Measurements from ENCODE around the gene CDNF. TPM values are rescaled to one million over a fixed set of nuclear protein-coding genes. Genes with fewer than 3 reads are reported as not detected.

Gene CDNF
- polyA plus RNA-seq, 1 of the 3 experiments (the other 2 are of a cell fraction) = 1.2 TPM

- no peak overlapping the region for H3K9ac ChIP-seq
- H3K27ac ChIP-seq (ENCODE audit: low read depth in 2 of 2, low read length in 1 of 2) = no peak overlapping the region
- no peak overlapping the region for H3K4me3 ChIP-seq (ENCODE audit: low read depth in 2 of 2, low read length in 1 of 2)
- no peak overlapping the region for H2AFZ ChIP-seq (ENCODE audit: low read depth)
- H3K9me3 ChIP-seq = no peaks in the 10 kb centered on the region
- H3K36me3 ChIP-seq (replicated peaks in 1 of 2; ENCODE audit: control insufficient read depth in 1 of 2, insufficient read depth in 2 of 2, low read length in 1 of 2) = no peaks in the 10 kb centered on the region
- H3K27me3 ChIP-seq (ENCODE audit: insufficient read depth) = no peaks in the 10 kb centered on the region
- no peaks in the 10 kb centered on the region for H3K4me1 ChIP-seq (ENCODE audit: control insufficient read depth in 1 of 2, insufficient read depth in 2 of 2, low read depth in 1 of 2, low read length in 1 of 2)
- no peak for TF ChIP-seq YY1 (IDR thresholded peaks at IDR 0.05; ENCODE audit: low read depth)
- no peak for TF ChIP-seq TAF1 (IDR thresholded peaks at IDR 0.05; ENCODE audit: borderline replicate concordance, low read depth, low read length)
- POLR2A ChIA-PET = no interaction called here
- CTCF ChIA-PET = interaction anchor here (0.8 to 3.3 kb wide), 4 partner anchors 10 to 312 kb away, joined by 3 to 13 read pairs (median 6); no protein-coding TSS in a partner anchor
- no peak for DNase-seq
- no peak overlapping the region for H3K4me2 ChIP-seq
- no peaks in the 10 kb centered on the region for H3F3A ChIP-seq (replicated peaks; ENCODE audit: insufficient read depth)
- H4K20me1 ChIP-seq (ENCODE audit: insufficient read depth) = no peaks in the 10 kb centered on the region
- WGBS (ENCODE audit: low lambda C conversion rate) = 74% methylated on average over 9 of the region's 9 CpGs
- no peaks in the 10 kb centered on the region for H3K79me2 ChIP-seq (ENCODE audit: insufficient read depth)
- no peaks in the 10 kb centered on the region for H3K9me2 ChIP-seq
Observed at GRCh38 chr10:14810969-14811953, 26.6 kb downstream of the CDNF start.

- no peak overlapping the region for H3K9ac ChIP-seq
- no peak overlapping the region for H3K4me2 ChIP-seq
- ChIA-PET POLR2A (no interaction called here), CTCF (no interaction called here)
- H2AFZ ChIP-seq (ENCODE audit: low read depth) = no peak overlapping the region
- H3K4me3 ChIP-seq (ENCODE audit: low read depth in 2 of 2, low read length in 1 of 2) = no peak overlapping the region
- H3K27ac ChIP-seq (ENCODE audit: low read depth in 2 of 2, low read length in 1 of 2) = no peak overlapping the region
- H3K9me2 ChIP-seq = no peaks in the 10 kb centered on the region
- no peaks in the 10 kb centered on the region; a peak in 1 of 4 replicates for H3K4me1 ChIP-seq (ENCODE audit: control insufficient read depth in 1 of 2, insufficient read depth in 2 of 2, low read depth in 1 of 2, low read length in 1 of 2)
- DNase-seq = no peak
- no peaks in the 10 kb centered on the region for H3K79me2 ChIP-seq (ENCODE audit: insufficient read depth)
- no peaks in the 10 kb centered on the region for H3F3A ChIP-seq (replicated peaks; ENCODE audit: insufficient read depth)
- H3K27me3 ChIP-seq (ENCODE audit: insufficient read depth) = no peaks in the 10 kb centered on the region; the same call in 1 of the 2 replicates
- WGBS (ENCODE audit: low lambda C conversion rate) = 53% methylated on average over 3 of the region's 3 CpGs
- no peaks in the 10 kb centered on the region for H3K9me3 ChIP-seq
- no peaks in the 10 kb centered on the region for H4K20me1 ChIP-seq (ENCODE audit: insufficient read depth)
- H3K36me3 ChIP-seq (replicated peaks in 1 of 2; ENCODE audit: control insufficient read depth in 1 of 2, insufficient read depth in 2 of 2, low read length in 1 of 2) = no peaks in the 10 kb centered on the region
- no peak for TF ChIP-seq FOSL2 (IDR thresholded peaks at IDR 0.05; ENCODE audit: borderline replicate concordance, low read depth)
- no peak for TF ChIP-seq RFX5 (IDR thresholded peaks at IDR 0.05; ENCODE audit: low read length)
- TF ChIP-seq NRF1 (IDR thresholded peaks at IDR 0.05; ENCODE audit: low read depth, low read length) = no peak
- no peak for TF ChIP-seq PBX3 (IDR thresholded peaks at IDR 0.05)
- TF ChIP-seq MAX (IDR thresholded peaks at IDR 0.05; ENCODE audit: low read depth) = no peak
- TF ChIP-seq POLR2AphosphoS5 (IDR thresholded peaks at IDR 0.05; ENCODE audit: low read depth, low read length) = no peak
- TF ChIP-seq NFIC (IDR thresholded peaks at IDR 0.05; ENCODE audit: borderline replicate concordance) = no peak
- no peak for TF ChIP-seq MEF2A (IDR thresholded peaks at IDR 0.05; ENCODE audit: borderline replicate concordance, low read depth)
- TF ChIP-seq JUND (IDR thresholded peaks at IDR 0.05) = no peak
- TF ChIP-seq RXRA (IDR thresholded peaks at IDR 0.05; ENCODE audit: borderline replicate concordance, low read depth) = no peak
- TF ChIP-seq USF1 (IDR thresholded peaks at IDR 0.05; ENCODE audit: borderline replicate concordance, low read depth) = no peak
- TF ChIP-seq TAF1 (IDR thresholded peaks at IDR 0.05; ENCODE audit: borderline replicate concordance, low read depth, low read length) = no peak
- no peak for TF ChIP-seq RCOR1 (IDR thresholded peaks at IDR 0.05; ENCODE audit: low read length)
- no peak for TF ChIP-seq ZBTB33 (IDR thresholded peaks at IDR 0.05; ENCODE audit: borderline replicate concordance, low read depth)
- no peak for TF ChIP-seq REST (IDR thresholded peaks at IDR 0.05; ENCODE audit: low read depth, low read length)
- TF ChIP-seq FOXJ3 (CRISPR knock-in tag; IDR thresholded peaks at IDR 0.05) = no peak
- TF ChIP-seq EP300 (IDR thresholded peaks at IDR 0.05; ENCODE audit: borderline replicate concordance in 1 of 2, low read depth in 1 of 2, low read length in 1 of 2) = no peak
- no peak for TF ChIP-seq TCF12 (IDR thresholded peaks at IDR 0.05)
- TF ChIP-seq GABPA (IDR thresholded peaks at IDR 0.05; ENCODE audit: low read depth) = no peak
Observed at GRCh38 chr10:14806318-14806717, 31.5 kb downstream of the CDNF start.
